H1 (cell line): ENCODE data around the gene ENPP1. TPM values are rescaled to one million over a fixed set of nuclear protein-coding genes. Genes with fewer than 3 reads are reported as not detected.

ENCODE experiments used
- CTCF ChIA-PET: fragments of 300-600 bp; sonication (Branson Sonifier 250); formaldehyde crosslinking; loops from one replicate; lab custom pipeline; 2021; ENCODE audit not compliant: partially characterized antibody; lab: Charles Lee
- POLR2A ChIA-PET: fragments of 300-600 bp; sonication (Branson Sonifier 250); formaldehyde crosslinking; loops from one replicate; lab custom pipeline; 2021; ENCODE audit warnings: inconsistent platforms; ENCODE audit not compliant: partially characterized antibody; lab: Charles Lee
- DNase-seq, 2 experiments: peaks; one replicate each; pipeline versions ENCODE4 v3.0.0 to v3.0.0-alpha.2; 2010 to 2022; ENCODE audit warnings: low spot score in 2 of 2, low read depth in 1 of 2, mixed read lengths in 1 of 2
- FAIRE-seq: peaks from 2 replicates; lab custom pipeline; 2011; peaks lifted over from hg19 to GRCh38; lab: Jason Lieb, UNC
- H2AFZ ChIP-seq: 2 replicates; pipeline ENCODE4 v1.8.1; 2012; ENCODE audit warnings: low read length, inconsistent platforms
- H2AK5ac ChIP-seq: 2 replicates; pipeline ENCODE4 v1.6.1; 2013; ENCODE audit warnings: low read depth, low read length
- H2BK120ac ChIP-seq: replicated peaks from 2 replicates; pipeline ENCODE3; 2013; ENCODE audit warnings: low read depth, low read length, inconsistent platforms
- H2BK12ac ChIP-seq: 2 replicates; pipeline ENCODE4 v1.6.1; 2013; ENCODE audit warnings: low read depth, low read length
- H2BK15ac ChIP-seq: 2 replicates; pipeline ENCODE4 v1.6.1; 2013; ENCODE audit warnings: low read length
- H2BK20ac ChIP-seq: 2 replicates; pipeline ENCODE4 v1.6.1; 2013; ENCODE audit warnings: low read length
- H2BK5ac ChIP-seq: 2 replicates; pipeline ENCODE4 v1.6.1; 2013; ENCODE audit warnings: low read depth, low read length
- H3K14ac ChIP-seq: 2 replicates; pipeline ENCODE4 v1.6.1; 2013; ENCODE audit warnings: inconsistent platforms; ENCODE audit not compliant: insufficient read length
- H3K18ac ChIP-seq: 2 replicates; pipeline ENCODE4 v1.6.1; 2013; ENCODE audit warnings: low read length; ENCODE audit errors: extremely low read depth
- H3K23ac ChIP-seq: 2 replicates; pipeline ENCODE4 v1.6.1; 2013; ENCODE audit warnings: inconsistent platforms; ENCODE audit not compliant: insufficient read length
- H3K23me2 ChIP-seq: 2 replicates; pipeline ENCODE4 v1.6.1; 2013; ENCODE audit warnings: low read depth, low read length
- H3K27ac ChIP-seq: 2 replicates; pipeline ENCODE4 v1.6.1; 2011; ENCODE audit warnings: low read depth, low read length, inconsistent platforms
- H3K27me3 ChIP-seq, 4 experiments: replicated peaks in 1 of 4; 1 replicate in 1 of 4; 2 replicates in 3 of 4; pipeline versions ENCODE4 v1.6.1 to v1.8.1; 2011 to 2013; ENCODE audit warnings: low read length in 3 of 4, mild to moderate bottlenecking in 3 of 4, inconsistent platforms in 2 of 4, mixed read lengths in 2 of 4, moderate library complexity in 1 of 4; ENCODE audit not compliant: control insufficient read depth in 3 of 4, insufficient read depth in 3 of 4; ENCODE audit errors: extremely low read depth in 1 of 4
- H3K36me3 ChIP-seq, 4 experiments: 2 replicates each; pipeline versions ENCODE4 v1.6.1 to v1.8.1; 2011 to 2013; ENCODE audit warnings: mild to moderate bottlenecking in 4 of 4, low read length in 3 of 4, moderate library complexity in 2 of 4, control low read depth in 1 of 4, inconsistent platforms in 1 of 4; ENCODE audit not compliant: insufficient read depth in 4 of 4, control insufficient read depth in 2 of 4
- H3K4ac ChIP-seq: replicated peaks from 2 replicates; pipeline ENCODE3; 2013; ENCODE audit warnings: low read length, low read depth, mixed read lengths, inconsistent platforms; ENCODE audit not compliant: insufficient read length
- H3K4me1 ChIP-seq, 4 experiments: replicated peaks in 1 of 4; 1 replicate in 1 of 4; 2 replicates in 3 of 4; pipeline versions ENCODE4 v1.6.1 to v1.8.1; 2011 to 2013; ENCODE audit warnings: low read length in 3 of 4, inconsistent platforms in 2 of 4, mixed read lengths in 1 of 4; ENCODE audit not compliant: insufficient read depth in 4 of 4, control insufficient read depth in 3 of 4
- H3K4me2 ChIP-seq, 2 experiments: 2 replicates each; pipeline versions ENCODE4 v1.6.1 to v1.8.1; 2011 to 2013; ENCODE audit warnings: low read depth in 2 of 2, low read length in 2 of 2, control low read depth in 1 of 2, inconsistent platforms in 1 of 2, mild to moderate bottlenecking in 1 of 2; ENCODE audit not compliant: insufficient read depth in 1 of 2
- H3K4me3 ChIP-seq, 4 experiments: fragments of 200-600, 300-600 bp in 1 of 4; sonication (generic), shearing (Covaris generic), sonication (Bioruptor Twin) in 1 of 4; 2 replicates each; pipeline versions ENCODE4 v1.5.1 to v1.8.1; 2011 to 2016; ENCODE audit warnings: low read length in 4 of 4, low read depth in 3 of 4, control low read depth in 2 of 4, inconsistent platforms in 2 of 4, mild to moderate bottlenecking in 2 of 4, mixed read lengths in 1 of 4, moderate library complexity in 1 of 4; ENCODE audit not compliant: insufficient read depth in 2 of 4; ENCODE audit errors: extremely low read depth in 1 of 4
- H3K56ac ChIP-seq: replicated peaks from 2 replicates; pipeline ENCODE3; 2013; ENCODE audit warnings: low read depth, mild to moderate bottlenecking, mixed read lengths, low read length, inconsistent platforms; ENCODE audit not compliant: insufficient read length
- H3K79me1 ChIP-seq: 2 replicates; pipeline ENCODE4 v1.6.1; 2013; ENCODE audit warnings: low read depth, low read length, control low read depth
- H3K79me2 ChIP-seq, 2 experiments: 2 replicates each; pipeline versions ENCODE4 v1.6.1 to v1.8.1; 2012 to 2013; ENCODE audit warnings: low read length in 2 of 2, mild to moderate bottlenecking in 2 of 2, inconsistent platforms in 1 of 2; ENCODE audit not compliant: insufficient read depth in 2 of 2, control insufficient read depth in 1 of 2
- H3K9ac ChIP-seq, 4 experiments: replicated peaks in 1 of 4; 1 replicate in 1 of 4; 2 replicates in 3 of 4; pipeline versions ENCODE4 v1.6.1 to v1.8.1; 2011 to 2013; ENCODE audit warnings: low read depth in 3 of 4, low read length in 3 of 4, control low read depth in 2 of 4, mild to moderate bottlenecking in 2 of 4, moderate library complexity in 2 of 4, inconsistent platforms in 1 of 4; ENCODE audit errors: extremely low read depth in 1 of 4
- H3K9me3 ChIP-seq, 2 experiments: 2 replicates each; pipeline versions ENCODE4 v1.6.1 to v1.8.1; 2012 to 2013; ENCODE audit warnings: mild to moderate bottlenecking in 2 of 2, moderate library complexity in 2 of 2, control low read depth in 1 of 2, inconsistent platforms in 1 of 2, low read depth in 1 of 2, low read length in 1 of 2, mixed read lengths in 1 of 2; ENCODE audit not compliant: insufficient read depth in 2 of 2
- H4K20me1 ChIP-seq, 2 experiments: replicated peaks in 1 of 2; 2 replicates each; pipeline versions ENCODE3 to v1.8.1; 2011 to 2013; ENCODE audit warnings: inconsistent platforms in 2 of 2, low read length in 2 of 2, mild to moderate bottlenecking in 1 of 2; ENCODE audit not compliant: insufficient read depth in 2 of 2, control insufficient read depth in 1 of 2
- H4K5ac ChIP-seq: 2 replicates; pipeline ENCODE4 v1.6.1; 2013; ENCODE audit warnings: low read length, low read depth, mixed read lengths, inconsistent platforms; ENCODE audit not compliant: insufficient read length
- H4K8ac ChIP-seq: 2 replicates; pipeline ENCODE4 v1.8.0; 2013; ENCODE audit warnings: mild to moderate bottlenecking, moderate library complexity, low read length, inconsistent platforms; ENCODE audit not compliant: insufficient read depth; ENCODE audit errors: extremely low read depth
- H4K91ac ChIP-seq: replicated peaks from 2 replicates; pipeline ENCODE3; 2013; ENCODE audit warnings: low read length, mixed read lengths, inconsistent platforms; ENCODE audit not compliant: insufficient read length
- BACH1 ChIP-seq: IDR thresholded peaks from 2 replicates; pipeline ENCODE4 v1.6.1; 2012; ENCODE audit warnings: low read length, improper control_type of control experiment
- CBX8 ChIP-seq: fragments of 300-800, 300-1000 bp; sonication (generic); IDR thresholded peaks from 2 replicates; pipeline ENCODE4 v1.7.1; 2016; ENCODE audit warnings: low read depth, low read length, borderline replicate concordance
- FOSL1 ChIP-seq: IDR thresholded peaks from 2 replicates; pipeline ENCODE4 v1.6.1; 2011; ENCODE audit warnings: mild to moderate bottlenecking, low read depth, low read length, moderate library complexity; ENCODE audit not compliant: insufficient read depth
- POU5F1 ChIP-seq: IDR thresholded peaks from 2 replicates; pipeline ENCODE4 v1.6.1; 2011; ENCODE audit warnings: low read depth, mild to moderate bottlenecking, low read length, moderate library complexity
- RNF2 ChIP-seq: fragments of 200-900, 300-1000 bp; sonication (generic); IDR thresholded peaks from 2 replicates; pipeline ENCODE4 v1.7.1; 2016; ENCODE audit warnings: borderline replicate concordance, low read depth, mild to moderate bottlenecking, antibody characterized with exemption, low read length; ENCODE audit not compliant: poor library complexity, severe bottlenecking; ENCODE audit errors: missing control alignments
- SIN3A ChIP-seq, 2 experiments: IDR thresholded peaks in 1 of 2; conservative IDR thresholded peaks in 1 of 2; 2 replicates each; pipeline ENCODE4 v1.6.1; 2011 to 2012; ENCODE audit warnings: low read length in 2 of 2, improper control_type of control experiment in 1 of 2, low read depth in 1 of 2, mild to moderate bottlenecking in 1 of 2
- WGBS, 2 experiments: shearing (Covaris generic) in 1 of 2; methylation state at CpG; one replicate each; pipeline versions ENCODE4 v1.1.6 to v1.1.7; 2013 to 2015; ENCODE audit warnings: low lambda C conversion rate in 2 of 2, mixed read lengths in 2 of 2, inconsistent platforms in 1 of 2, low coverage in 1 of 2, missing lambda C conversion rate in 1 of 2; ENCODE audit not compliant: insufficient replicate concordance in 2 of 2, insufficient coverage in 1 of 2, insufficient read length in 1 of 2; ENCODE audit errors: extremely low coverage in 1 of 2, missing lambda C conversion rate in 1 of 2; 5-methylcytosine and 5-hydroxymethylcytosine counted together
- polyA plus RNA-seq, 7 experiments: library from polyadenylated mRNA; depleted of rRNA in 3 of 7; stranded (reverse) in 5 of 7; unstranded in 2 of 7; fragments of >200 nt in 5 of 7; fragments of 200-250 nt in 2 of 7; gene quantifications; 1 replicate in 5 of 7; 2 replicates in 1 of 7; 4 replicates in 1 of 7; pipeline versions ENCODE4 v1.2.1 to v1.2.3, GENCODE V29; 2011 to 2013; ENCODE audit warnings: missing spikeins in 2 of 7, mixed read lengths in 2 of 7
- total RNA-seq: library from RNA; stranded (reverse); fragmentation: NEBNext Ultra II Directional; extraction: Animal tissue kit (Norgen Biotek cat#: 25700); gene quantifications from 2 replicates; pipeline ENCODE4 v1.2.1, GENCODE V29; 2021

ENPP1 gene
- total and polyA plus RNA-seq, 2 of the 8 experiments (the other 6 are each of a cell fraction or from before 2014, with no cell fraction given) = 10.1 to 39.1 TPM

DNA sequence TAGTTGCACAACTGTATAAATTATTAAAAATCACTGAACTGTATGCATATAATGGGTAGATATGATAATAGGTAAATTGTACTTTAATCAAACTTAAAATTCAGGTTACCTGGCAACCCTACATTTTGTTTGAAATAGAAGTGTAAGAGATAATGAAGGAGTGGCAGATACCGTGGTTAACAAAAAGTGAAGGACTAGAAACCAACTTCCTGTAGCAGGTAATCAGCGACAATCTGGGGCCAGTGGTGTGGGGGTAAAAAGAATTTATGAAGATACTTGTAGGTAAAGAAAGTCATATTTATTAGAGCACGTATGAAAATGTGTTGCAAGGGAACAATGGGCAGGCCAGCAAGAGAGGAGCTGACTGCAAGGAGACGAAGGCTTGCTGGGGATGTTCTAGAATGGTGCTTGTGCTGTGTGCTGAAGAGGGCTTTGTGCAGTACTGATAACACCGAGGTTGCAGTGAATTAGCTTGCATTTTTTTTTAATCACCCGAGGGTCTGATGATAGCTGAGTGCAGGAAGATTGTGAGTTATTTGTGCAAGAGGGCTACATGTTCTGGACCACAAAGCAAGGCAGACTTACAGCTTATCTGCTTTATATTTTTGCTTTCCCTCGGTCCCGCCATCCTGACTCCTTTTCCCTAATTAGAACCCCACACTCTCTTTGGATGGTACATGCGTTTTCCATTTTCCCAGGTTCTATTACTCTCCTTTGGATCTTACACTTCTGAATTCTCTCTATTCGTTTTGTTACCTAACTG, 4.6 kb upstream of the ENPP1 start:
- no peaks in the 10 kb centered on the region for H3K79me2 ChIP-seq
- no peak overlapping the region for H2AK5ac ChIP-seq
- no peak overlapping the region for H3K4me3 ChIP-seq
- POLR2A ChIA-PET = interaction anchor here (1.0 kb wide), 1 partner anchor 107 kb away, joined by 3 read pairs; no protein-coding TSS in a partner anchor
- H2BK15ac ChIP-seq = no peak overlapping the region
- no peaks in the 10 kb centered on the region for H3K36me3 ChIP-seq
- peaks cover 0 to 3% (median 0%) of the 10 kb centered on the region in 4 experiments; a peak in 1 of 7 replicates for H3K4me1 ChIP-seq
- H3K4me2 ChIP-seq = no peak overlapping the region
- H2BK5ac ChIP-seq = no peak overlapping the region
- FAIRE-seq (no peak), DNase-seq (no peak)
- H3K56ac ChIP-seq = no peak overlapping the region
- H3K18ac ChIP-seq = no peak overlapping the region
- H2BK12ac ChIP-seq = no peak overlapping the region
- 86% methylated on average over 10 of the region's 10 CpGs; no CpG with 5 or more reads in 1 of the 2 experiments for WGBS, 2 experiments
- H4K20me1 ChIP-seq = no peaks in the 10 kb centered on the region
- peaks cover 5% of the 10 kb centered on the region; the same call in 1 of the 2 replicates for H3K23me2 ChIP-seq
- H4K8ac ChIP-seq = no peak overlapping the region
- H3K79me1 ChIP-seq = no peaks in the 10 kb centered on the region
- no peak overlapping the region for H2BK20ac ChIP-seq
- H4K5ac ChIP-seq = no peak overlapping the region
- H4K91ac ChIP-seq = no peak overlapping the region
- no peak overlapping the region for H2BK120ac ChIP-seq
- no peak overlapping the region for H3K14ac ChIP-seq
- TF ChIP-seq SIN3A (conservative IDR thresholded peaks at IDR 0.05 in 1 of 2, IDR thresholded peaks at IDR 0.05 in 1 of 2; ENCODE audit: low read depth in 1 of 2, low read length in 2 of 2) = no peak
- no peak for TF ChIP-seq FOSL1
- TF ChIP-seq RNF2 = no peak
- TF ChIP-seq POU5F1 = no peak
- no peak for TF ChIP-seq BACH1
- TF ChIP-seq CBX8 = no peak
- CTCF ChIA-PET = interaction anchor here (0.9 to 4.0 kb wide), 2 partner anchors 11 to 590 kb away, joined by 3 to 12 read pairs; no protein-coding TSS in a partner anchor
- peaks cover 6 to 7% of the 10 kb centered on the region in 2 experiments; a peak in 2 of 4 replicates for H3K9me3 ChIP-seq
- no peak overlapping the region for H3K27ac ChIP-seq
- H3K9ac ChIP-seq = no peak overlapping the region
- no peak overlapping the region for H3K4ac ChIP-seq
- H3K23ac ChIP-seq = no peak overlapping the region
- H2AFZ ChIP-seq = no peak overlapping the region
- H3K27me3 ChIP-seq = no peaks in the 10 kb centered on the region; a peak in 1 of 7 replicates
